Activated B cell treated with CpG ODN at 0.5 μM for 24 hours (primary cell): Measurements from ENCODE around the gene ADD1. TPM values are rescaled to one million over a fixed set of nuclear protein-coding genes. Genes with fewer than 3 reads are reported as not detected.

Source experiments
- ATAC-seq: fragments of 200-7000 bp; cut with Tn5 transposase; one replicate; pipeline ENCODE4 v1.10.0; 2021; ENCODE audit warnings: low read depth, mild to moderate bottlenecking, moderate library complexity
- CTCF ChIA-PET: fragments of 350-600 bp; sonication (Branson Sonifier 250); formaldehyde crosslinking; loops from one replicate; lab custom pipeline; 2021; ENCODE audit warnings: antibody characterized with exemption; lab: Charles Lee
- POLR2A ChIA-PET: fragments of 350-600 bp; sonication (Branson Sonifier 250); formaldehyde crosslinking; loops from one replicate; lab custom pipeline; 2021; ENCODE audit warnings: antibody characterized with exemption; lab: Charles Lee
- DNase-seq: peaks from one replicate; pipeline ENCODE4 v3.0.0; 2022
- H3K27ac Mint-ChIP-seq: one replicate; pipeline ENCODE4 v1.8.0; 2020; ENCODE audit warnings: mixed read lengths
- H3K27me3 Mint-ChIP-seq: one replicate; pipeline ENCODE4 v1.8.0; 2021; ENCODE audit warnings: mixed read lengths
- H3K36me3 Mint-ChIP-seq: one replicate; pipeline ENCODE4 v1.8.0; 2021; ENCODE audit warnings: low read depth, mixed read lengths
- H3K4me1 Mint-ChIP-seq: one replicate; pipeline ENCODE4 v1.8.0; 2021; ENCODE audit warnings: mixed read lengths
- H3K4me3 Mint-ChIP-seq: one replicate; pipeline ENCODE4 v1.8.0; 2020; ENCODE audit warnings: mild to moderate bottlenecking, mixed read lengths
- H3K9me3 Mint-ChIP-seq: one replicate; pipeline ENCODE4 v1.8.0; 2020; ENCODE audit warnings: mixed read lengths
- intact Hi-C: fragments of 100-400 bp; cut with micrococcal nuclease; formaldehyde crosslinking; loops from one replicate; pipeline ENCODE4 v1.15.1; 2024
- total RNA-seq: library from RNA; stranded (reverse); gene quantifications from 2 replicates; pipeline ENCODE4 v1.2.3, GENCODE V29; 2022
- TF ChIP-seq, protein P1 (sequence below): fragments of 200-600 bp; IDR thresholded peaks from one replicate; pipeline ENCODE4 v1.8.0; 2022; ENCODE audit warnings: antibody characterized with exemption, mild to moderate bottlenecking

Gene ADD1
- total RNA-seq, 1 donor from 2014 or later, result 340 TPM

DNA sequence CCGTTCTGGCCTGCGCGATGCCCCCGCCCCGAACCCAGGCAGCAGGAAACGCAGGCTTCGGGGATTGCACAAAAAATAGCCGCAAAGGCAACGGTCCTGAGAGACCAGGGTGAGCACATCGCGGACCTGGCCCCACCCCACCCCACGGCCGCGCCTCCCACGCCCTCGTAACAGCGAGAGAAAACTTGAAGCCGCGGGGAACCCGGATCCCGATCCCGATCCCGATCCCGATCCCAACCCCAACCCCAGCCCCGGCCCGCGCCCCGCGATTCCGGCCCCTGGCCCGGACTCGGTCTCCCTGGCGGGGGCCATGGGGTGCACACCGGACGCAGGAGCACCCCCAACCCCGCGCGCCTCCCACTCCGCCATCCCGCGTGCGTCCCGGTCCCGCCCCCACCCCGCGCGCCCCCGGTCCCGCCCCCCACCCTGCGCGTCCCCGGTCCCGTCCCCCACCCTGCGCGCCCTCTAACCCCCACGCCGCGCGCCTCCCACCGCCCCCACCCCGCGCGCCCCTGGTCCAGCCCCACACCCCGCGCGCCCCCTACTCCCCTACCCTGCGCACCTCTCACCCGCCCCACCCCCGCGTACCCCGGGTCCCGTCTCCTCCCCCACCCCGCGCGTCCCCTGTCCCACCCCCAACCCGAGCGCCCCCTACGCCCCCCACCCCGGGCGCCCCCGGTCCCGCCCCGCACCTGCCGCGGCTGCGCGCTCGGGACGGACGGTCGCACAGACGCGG is 90.6 kb downstream of the ADD1 start:
- intact Hi-C loops, result loop anchor here (1.0 to 10.0 kb wide), 5 partner anchors 29 to 689 kb away; partner anchors contain the start of genes CFAP99, GRK4, HAUS3 and NOP14
- CTCF ChIA-PET, result no interaction called here
- DNase-seq (peak; percentile 52), ATAC-seq (peak; percentile 5)
- POLR2A ChIA-PET, result interaction anchor here (0.5 to 4.0 kb wide), 6 partner anchors 10 to 170 kb away, joined by 3 to 31 read pairs (median 6); partner anchors contain the start of genes GRK4 and NOP14
- H3K4me3 Mint-ChIP-seq, result peak overlapping the region; percentile 83
- H3K36me3 Mint-ChIP-seq, result peaks cover 52% of the 10 kb centered on the region
- H3K27ac Mint-ChIP-seq, result peak overlapping the region; percentile 71
- TF ChIP-seq, protein P1, sequence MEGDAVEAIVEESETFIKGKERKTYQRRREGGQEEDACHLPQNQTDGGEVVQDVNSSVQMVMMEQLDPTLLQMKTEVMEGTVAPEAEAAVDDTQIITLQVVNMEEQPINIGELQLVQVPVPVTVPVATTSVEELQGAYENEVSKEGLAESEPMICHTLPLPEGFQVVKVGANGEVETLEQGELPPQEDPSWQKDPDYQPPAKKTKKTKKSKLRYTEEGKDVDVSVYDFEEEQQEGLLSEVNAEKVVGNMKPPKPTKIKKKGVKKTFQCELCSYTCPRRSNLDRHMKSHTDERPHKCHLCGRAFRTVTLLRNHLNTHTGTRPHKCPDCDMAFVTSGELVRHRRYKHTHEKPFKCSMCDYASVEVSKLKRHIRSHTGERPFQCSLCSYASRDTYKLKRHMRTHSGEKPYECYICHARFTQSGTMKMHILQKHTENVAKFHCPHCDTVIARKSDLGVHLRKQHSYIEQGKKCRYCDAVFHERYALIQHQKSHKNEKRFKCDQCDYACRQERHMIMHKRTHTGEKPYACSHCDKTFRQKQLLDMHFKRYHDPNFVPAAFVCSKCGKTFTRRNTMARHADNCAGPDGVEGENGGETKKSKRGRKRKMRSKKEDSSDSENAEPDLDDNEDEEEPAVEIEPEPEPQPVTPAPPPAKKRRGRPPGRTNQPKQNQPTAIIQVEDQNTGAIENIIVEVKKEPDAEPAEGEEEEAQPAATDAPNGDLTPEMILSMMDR, result no peak
- H3K27me3 Mint-ChIP-seq, result no peaks in the 10 kb centered on the region
- peaks cover 66% of the 10 kb centered on the region for H3K4me1 Mint-ChIP-seq
- no peaks in the 10 kb centered on the region for H3K9me3 Mint-ChIP-seq

DNA sequence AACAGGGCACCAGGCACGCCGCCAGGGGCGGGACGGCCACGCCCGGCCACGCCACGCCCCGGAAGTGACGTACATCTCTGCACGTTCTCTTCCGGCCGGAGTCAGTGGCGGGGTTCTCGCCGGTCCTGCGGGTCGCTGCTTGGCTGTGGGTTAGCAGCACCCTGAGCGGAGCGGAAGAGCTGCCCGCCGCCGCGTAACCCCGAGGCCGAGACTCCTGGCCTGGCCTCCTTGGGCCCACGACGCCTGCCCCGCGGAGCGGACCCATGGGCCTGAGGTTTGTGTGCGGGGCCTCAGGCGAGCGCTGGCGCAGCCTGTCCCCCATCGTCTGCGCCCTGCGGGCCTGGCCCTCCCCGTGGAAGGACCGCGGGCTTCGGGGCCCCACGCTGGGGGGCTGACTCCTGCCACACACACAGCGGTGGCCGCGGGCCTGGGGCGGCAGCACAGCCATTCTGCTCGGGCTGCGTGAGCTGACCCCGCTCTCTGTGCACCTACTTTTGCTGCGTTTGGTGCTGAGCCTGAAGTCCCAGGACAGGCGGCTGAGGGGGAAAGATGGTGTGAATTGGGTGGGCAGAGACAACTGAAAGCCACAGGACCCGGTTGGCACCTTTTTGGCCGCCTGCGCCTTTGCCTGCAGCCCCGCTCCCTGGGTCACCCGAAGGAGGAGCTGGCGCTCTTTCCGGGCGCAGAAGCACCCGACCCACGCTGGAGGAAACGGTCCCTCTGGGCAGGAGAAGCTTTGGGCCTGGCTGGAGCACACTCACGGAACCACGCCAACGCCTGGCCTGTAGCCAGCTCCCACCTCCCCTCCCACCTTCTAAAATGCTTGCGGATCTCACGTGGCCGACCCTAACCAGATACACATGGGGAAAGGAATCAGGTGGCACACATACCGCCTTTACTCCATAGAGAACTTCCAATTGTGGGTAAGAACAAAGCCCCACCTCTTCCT is 91.4 kb downstream of the ADD1 start:
- no peaks in the 10 kb centered on the region for H3K27me3 Mint-ChIP-seq
- H3K4me3 Mint-ChIP-seq, result peak overlapping the region; percentile 83
- intact Hi-C loops, result loop anchor here (1.0 to 10.0 kb wide), 5 partner anchors 28 to 690 kb away; partner anchors contain the start of genes CFAP99, GRK4, HAUS3 and NOP14
- DNase-seq, result peak; percentile 99
- ChIA-PET CTCF (interaction anchor here (0.9 to 2.1 kb wide), 3 partner anchors 14 to 28 kb away, joined by 3 to 7 read pairs (median 3); partner anchors contain the start of genes GRK4 and NOP14), POLR2A (interaction anchor here (0.5 to 4.0 kb wide), 13 partner anchors 9 to 1072 kb away, joined by 3 to 31 read pairs (median 5); partner anchors contain the start of genes GRK4 and NOP14)
- ATAC-seq, result peak; percentile 46
- no peaks in the 10 kb centered on the region for H3K9me3 Mint-ChIP-seq
- peaks cover 66% of the 10 kb centered on the region for H3K4me1 Mint-ChIP-seq
- peak overlapping the region; percentile 59 for H3K27ac Mint-ChIP-seq
- TF ChIP-seq, protein P1, result no peak
- H3K36me3 Mint-ChIP-seq, result peaks cover 52% of the 10 kb centered on the region

DNA sequence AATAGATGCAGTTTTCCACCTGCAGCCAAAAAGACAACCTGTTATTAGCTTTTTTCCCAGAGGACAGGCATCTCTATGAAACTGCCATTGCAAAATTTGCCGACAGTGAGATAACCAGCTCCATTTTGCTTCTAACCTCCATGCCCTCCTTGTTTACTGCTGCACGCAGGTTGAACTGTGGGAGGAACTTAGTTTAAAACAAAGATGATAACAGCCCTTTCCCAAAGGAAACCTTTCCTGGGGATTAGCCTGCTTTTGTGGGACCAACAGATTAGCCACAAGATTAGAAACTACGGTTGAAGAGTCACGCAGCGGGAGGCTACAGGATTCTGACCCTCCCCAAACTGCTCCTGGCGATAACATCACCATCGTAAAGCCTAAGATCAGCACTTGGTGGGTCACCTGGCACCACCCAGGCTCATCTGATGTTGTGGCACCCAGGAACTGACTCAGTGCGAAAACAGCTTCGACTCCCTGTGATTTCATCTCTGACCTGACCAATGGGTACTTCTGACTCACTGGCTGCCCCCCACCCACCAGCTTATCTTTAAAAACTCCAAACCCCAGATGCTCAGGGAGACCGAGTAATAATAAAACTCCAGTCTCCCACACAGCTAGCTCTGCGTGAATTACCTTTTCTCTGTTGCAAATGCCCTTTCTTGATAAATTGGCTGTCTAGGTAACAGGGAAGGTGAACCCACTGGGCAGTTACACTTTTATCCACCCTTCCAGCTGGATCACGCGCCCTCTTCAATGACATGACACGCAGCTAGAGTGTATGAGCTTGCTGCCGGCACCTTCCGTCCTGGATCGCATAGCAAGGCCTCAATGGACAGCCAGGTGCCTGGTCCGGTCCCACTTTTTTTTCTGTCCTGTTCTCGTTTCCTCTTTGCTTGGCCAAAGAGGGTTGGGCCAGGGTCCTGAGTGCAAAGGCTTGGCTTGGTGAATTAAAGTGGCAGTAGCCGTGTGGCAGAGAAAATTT is 92.4 kb downstream of the ADD1 start:
- DNase-seq, result peak; percentile 12
- Mint-ChIP-seq H3K4me1 (peaks cover 59% of the 10 kb centered on the region), H3K36me3 (peaks cover 54% of the 10 kb centered on the region), H3K9me3 (no peaks in the 10 kb centered on the region), H3K4me3 (peak overlapping the region; percentile 83), H3K27ac (peak overlapping the region; percentile 76), H3K27me3 (no peaks in the 10 kb centered on the region)
- intact Hi-C loops, result loop anchor here (10.0 kb wide), 2 partner anchors 521 to 691 kb away; partner anchors contain the start of genes CFAP99, HAUS3, POLN and ZFYVE28
- ChIA-PET POLR2A (interaction anchor here (0.5 to 4.0 kb wide), 14 partner anchors 8 to 1073 kb away, joined by 3 to 31 read pairs (median 5); partner anchors contain the start of genes GRK4 and NOP14), CTCF (interaction anchor here (0.9 to 2.1 kb wide), 4 partner anchors 12 to 27 kb away, joined by 3 to 7 read pairs (median 4); partner anchors contain the start of genes GRK4 and NOP14)
- TF ChIP-seq, protein P1, result no peak
- no peak for ATAC-seq

DNA sequence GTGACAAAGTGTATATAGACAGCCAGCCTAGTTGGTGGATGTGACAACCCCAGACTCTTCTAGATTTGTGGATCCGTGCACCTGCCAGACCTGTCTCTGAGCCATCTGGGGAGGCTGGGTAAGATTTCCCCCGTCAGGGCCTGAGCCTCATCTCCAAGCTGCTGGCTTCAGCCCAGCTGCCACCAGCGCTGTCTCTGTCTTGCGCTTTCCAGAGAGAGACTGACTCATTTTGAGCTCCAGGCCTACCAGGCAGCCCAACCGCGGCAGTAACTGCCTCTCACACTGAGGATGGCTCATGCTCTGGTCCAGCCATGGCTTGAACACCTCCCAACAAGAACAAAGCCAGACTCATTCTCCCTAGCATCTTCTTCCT is 93.1 kb downstream of the ADD1 start:
- intact Hi-C loops, result loop anchor here (10.0 kb wide), 2 partner anchors 522 to 692 kb away; partner anchors contain the start of genes CFAP99, HAUS3, POLN and ZFYVE28

More for the DNA sequence above, 93.1 kb downstream of the ADD1 start:
- Mint-ChIP-seq H3K27ac (peak overlapping the region; percentile 76), H3K27me3 (no peaks in the 10 kb centered on the region), H3K36me3 (peaks cover 57% of the 10 kb centered on the region), H3K4me1 (peaks cover 53% of the 10 kb centered on the region), H3K4me3 (peak overlapping the region; percentile 83), H3K9me3 (no peaks in the 10 kb centered on the region)
- ChIA-PET POLR2A (interaction anchor here (0.5 to 4.0 kb wide), 5 partner anchors 18 to 403 kb away, joined by 3 to 31 read pairs (median 3); partner anchors contain the start of genes GRK4 and NOP14), CTCF (interaction anchor here (1.7 to 2.1 kb wide), 2 partner anchors 11 to 26 kb away, joined by 6 to 7 read pairs; partner anchors contain the start of genes GRK4 and NOP14)
- ATAC-seq (no peak), DNase-seq (peak; percentile 21)
- TF ChIP-seq, protein P1, result no peak
